ENCODE data around the gene EXOC3L4.

- TF ChIP-seq POLR2AphosphoS5 (IDR thresholded peaks at IDR 0.05) = no peak
- TF ChIP-seq CTCF (IDR thresholded peaks at IDR 0.05; ENCODE audit: poor library complexity, severe bottlenecking) = no peak
- TF ChIP-seq EZH2 (IDR thresholded peaks at IDR 0.05; ENCODE audit: borderline replicate concordance, insufficient read depth, low read length, poor library complexity, severe bottlenecking) = no peak
- TF ChIP-seq MXI1 (conservative IDR thresholded peaks at IDR 0.05; ENCODE audit: poor library complexity, severe bottlenecking) = no peak
- TF ChIP-seq REST (IDR thresholded peaks at IDR 0.05; ENCODE audit: borderline replicate concordance) = no peak
- TF ChIP-seq RAD21 (conservative IDR thresholded peaks at IDR 0.05) = no peak
- no peak for TF ChIP-seq SMC3 (conservative IDR thresholded peaks at IDR 0.05; ENCODE audit: poor library complexity)
- no peak for TF ChIP-seq EP300 (conservative IDR thresholded peaks at IDR 0.05; ENCODE audit: poor library complexity, severe bottlenecking)
These were observed 49.0 kb downstream of the EXOC3L4 start for GRCh38 chr14:103143506-103143905.

Data from neural cell (in vitro differentiated cells).